ENCODE results near the gene MTA3.

Gene MTA3

DNA sequence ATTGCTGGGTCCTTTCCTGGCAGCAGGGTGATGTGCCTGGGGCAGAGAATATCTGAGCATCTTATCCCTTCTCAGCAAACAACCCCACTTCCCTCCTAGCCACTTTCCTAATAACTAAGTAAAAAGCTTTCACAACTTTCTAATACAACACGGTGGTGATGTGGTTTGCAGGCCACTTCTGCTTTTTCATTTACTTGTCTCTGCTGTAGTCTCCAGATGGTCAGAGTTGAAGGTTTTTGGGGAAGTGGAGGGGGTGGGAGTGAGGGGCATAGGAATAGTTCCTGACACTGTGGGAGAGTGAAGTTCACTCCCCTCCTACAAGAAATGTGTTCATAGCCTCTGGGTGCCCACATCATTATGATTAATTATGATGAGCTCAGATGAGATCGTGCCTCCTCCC lies 183.9 kb downstream of the MTA3 start:
- no peaks in the 10 kb centered on the region for H3K9me3 ChIP-seq
- no peak for TF ChIP-seq CTCF (IDR thresholded peaks at IDR 0.05)
- no peak overlapping the region for H3K4me3 ChIP-seq
- no peaks in the 10 kb centered on the region for H3K27me3 ChIP-seq
- H3K27ac ChIP-seq: no peak overlapping the region
- H3K36me3 ChIP-seq: peaks cover 0 to 46% (median 15%) of the 10 kb centered on the region in 3 donors
- H3K4me1 ChIP-seq: no peaks in the 10 kb centered on the region
- peak in 1 of 2 donors; percentile 46 for DNase-seq
- intact Hi-C loops (cut with DNase I; ENCODE audit: low total_unique reads): no loop called here

DNA sequence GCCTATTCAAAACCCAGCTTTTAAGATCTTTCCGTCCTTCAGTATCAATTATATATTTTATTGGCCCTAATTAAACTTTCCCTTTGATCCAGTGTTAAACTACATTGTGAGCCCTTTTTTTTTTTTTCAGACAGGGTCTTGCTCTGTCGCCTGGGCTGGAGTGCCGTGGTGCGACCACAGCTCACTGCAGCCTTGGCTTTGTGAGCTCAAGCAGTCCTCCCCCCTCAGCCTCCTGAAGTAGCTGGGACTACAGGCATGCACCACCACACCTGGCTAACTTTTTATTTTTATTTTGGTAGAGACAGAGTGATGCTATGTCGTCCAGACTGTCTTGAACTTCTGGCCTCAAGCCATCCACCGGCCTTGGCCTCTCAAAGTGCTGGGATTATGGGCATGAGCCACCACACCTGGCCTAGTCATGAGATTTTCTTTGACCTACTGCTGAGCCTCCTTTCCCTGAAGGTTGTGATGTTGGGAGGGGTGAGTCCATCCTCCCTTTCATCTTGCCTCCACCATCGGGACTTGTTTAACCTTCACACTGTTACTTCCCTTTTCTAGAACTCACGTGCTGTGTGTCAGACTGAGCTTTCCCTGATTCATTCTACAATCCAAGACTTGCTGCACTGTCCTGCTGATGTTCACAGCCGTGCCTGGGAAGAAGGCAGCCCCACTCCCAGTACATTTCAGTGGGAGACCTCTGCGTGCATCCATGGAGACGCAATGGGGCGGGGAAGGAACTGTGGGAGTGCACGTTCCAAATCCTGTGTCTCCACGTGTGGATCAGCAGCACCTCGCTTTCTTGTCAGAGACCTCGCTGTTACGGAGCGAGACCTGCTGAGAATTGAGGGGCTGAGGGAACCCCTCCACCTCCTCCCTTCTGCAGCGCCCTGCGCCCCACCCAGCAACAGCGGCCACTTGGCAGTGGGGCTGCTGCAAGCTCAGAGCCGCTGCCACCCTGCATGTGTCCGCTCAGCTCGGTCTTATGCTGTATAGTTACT lies 184.7 kb downstream of the MTA3 start:
- TF ChIP-seq CTCF (IDR thresholded peaks at IDR 0.05): no peak
- DNase-seq: no peak
- Histone ChIP-seq H3K9me3 (no peaks in the 10 kb centered on the region), H3K27ac (no peak overlapping the region), H3K4me3 (no peak overlapping the region), H3K36me3 (peaks cover 0 to 39% (median 15%) of the 10 kb centered on the region in 3 donors), H3K27me3 (no peaks in the 10 kb centered on the region), H3K4me1 (no peaks in the 10 kb centered on the region)
- intact Hi-C loops (cut with DNase I; ENCODE audit: low total_unique reads): no loop called here

DNA sequence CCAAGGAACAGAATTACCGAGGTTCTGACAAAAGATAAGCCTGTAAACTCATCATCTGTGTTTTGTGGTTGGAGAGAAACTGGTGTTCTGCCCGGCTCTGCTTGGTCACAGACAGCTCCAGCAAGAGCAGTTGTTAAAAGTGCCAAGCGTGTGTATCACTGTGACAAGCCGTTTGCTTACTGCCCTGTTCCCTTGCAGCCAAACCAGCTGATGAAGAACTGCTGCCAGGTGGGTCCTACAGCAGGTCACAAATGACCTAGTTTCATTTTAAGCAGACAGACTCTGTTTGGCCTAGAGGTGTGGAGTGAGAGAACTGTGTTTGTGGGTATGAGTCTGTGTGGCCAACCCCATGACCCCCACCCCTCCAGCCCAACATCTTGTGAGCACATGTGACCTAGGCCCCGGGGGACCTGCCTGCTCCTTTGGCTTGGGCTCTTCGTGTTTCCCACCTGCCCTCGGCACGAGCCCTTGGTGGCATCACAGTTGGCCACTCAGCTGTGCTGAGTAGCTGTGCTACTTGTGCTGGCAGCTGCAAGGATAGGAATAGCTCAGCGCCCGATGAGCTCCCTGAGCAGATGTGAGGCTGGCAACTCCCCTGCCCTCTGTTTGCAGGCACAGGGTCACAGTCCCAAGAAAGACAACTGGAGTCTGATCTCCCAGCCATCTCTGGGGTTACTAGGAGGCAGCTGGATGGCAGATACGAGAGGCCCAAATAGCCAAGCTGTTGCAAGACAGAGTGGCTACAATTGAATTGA lies 185.8 kb downstream of the MTA3 start:
- Histone ChIP-seq H3K36me3 (peaks cover 0 to 33% (median 15%) of the 10 kb centered on the region in 3 donors), H3K27ac (no peak overlapping the region), H3K4me1 (no peaks in the 10 kb centered on the region), H3K27me3 (no peaks in the 10 kb centered on the region), H3K4me3 (no peak overlapping the region), H3K9me3 (no peaks in the 10 kb centered on the region)
- no peak for TF ChIP-seq CTCF (IDR thresholded peaks at IDR 0.05)
- no peak for DNase-seq
- intact Hi-C loops (cut with DNase I; ENCODE audit: low total_unique reads): no loop called here

DNA sequence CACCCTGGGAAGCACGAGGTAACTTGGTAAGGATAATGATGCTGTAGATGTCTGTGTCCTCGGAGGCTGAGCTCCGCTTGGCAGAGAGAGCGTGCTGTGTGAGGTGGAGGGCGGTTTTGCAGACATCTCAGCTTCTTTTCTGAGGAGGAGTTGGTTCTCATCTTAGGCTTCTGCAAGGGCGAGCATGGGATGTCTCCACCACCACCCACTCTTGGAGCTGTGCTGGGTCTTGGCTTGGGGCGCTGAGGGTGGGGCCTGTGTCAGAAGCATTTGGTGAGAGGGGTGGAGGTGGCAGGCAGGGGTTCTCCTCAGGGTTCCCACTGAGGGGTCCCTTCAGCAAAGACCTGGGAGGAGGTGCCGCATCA lies 186.3 kb downstream of the MTA3 start:
- H3K4me3 ChIP-seq: no peak overlapping the region
- intact Hi-C loops (cut with DNase I; ENCODE audit: low total_unique reads): no loop called here
- no peak overlapping the region for H3K27ac ChIP-seq
- H3K9me3 ChIP-seq: no peaks in the 10 kb centered on the region
- no peaks in the 10 kb centered on the region for H3K27me3 ChIP-seq
- peaks cover 0 to 33% (median 15%) of the 10 kb centered on the region in 3 donors for H3K36me3 ChIP-seq
- no peak for TF ChIP-seq CTCF (IDR thresholded peaks at IDR 0.05)
- H3K4me1 ChIP-seq: no peaks in the 10 kb centered on the region
- no peak for DNase-seq

GRCh38 chr2:42755191-42755880 lies 186.9 kb downstream of the MTA3 start:
- H3K4me3 ChIP-seq: no peak overlapping the region
- peak in 1 of 2 donors; percentile 37 for DNase-seq
- no peak overlapping the region for H3K27ac ChIP-seq
- TF ChIP-seq CTCF (IDR thresholded peaks at IDR 0.05): no peak
- H3K9me3 ChIP-seq: no peaks in the 10 kb centered on the region
- no peaks in the 10 kb centered on the region for H3K27me3 ChIP-seq
- intact Hi-C loops (cut with DNase I; ENCODE audit: low total_unique reads): no loop called here
- peaks cover 0 to 33% (median 15%) of the 10 kb centered on the region in 3 donors for H3K36me3 ChIP-seq
- no peaks in the 10 kb centered on the region for H3K4me1 ChIP-seq
